Placental epithelial cell (primary cell): Measurements from ENCODE around the gene CD226. TPM values are rescaled to one million over a fixed set of nuclear protein-coding genes. Genes with fewer than 3 reads are reported as not detected.

ENCODE experiments used
- total RNA-seq: library from RNA; depleted of rRNA; stranded (reverse); fragments of >200 nt; gene quantifications from 2 replicates; pipeline ENCODE4 v1.2.3, GENCODE V29; 2012

CD226 gene
- total RNA-seq, result under 0.01 and 0.11 TPM in 2 replicates

DNA sequence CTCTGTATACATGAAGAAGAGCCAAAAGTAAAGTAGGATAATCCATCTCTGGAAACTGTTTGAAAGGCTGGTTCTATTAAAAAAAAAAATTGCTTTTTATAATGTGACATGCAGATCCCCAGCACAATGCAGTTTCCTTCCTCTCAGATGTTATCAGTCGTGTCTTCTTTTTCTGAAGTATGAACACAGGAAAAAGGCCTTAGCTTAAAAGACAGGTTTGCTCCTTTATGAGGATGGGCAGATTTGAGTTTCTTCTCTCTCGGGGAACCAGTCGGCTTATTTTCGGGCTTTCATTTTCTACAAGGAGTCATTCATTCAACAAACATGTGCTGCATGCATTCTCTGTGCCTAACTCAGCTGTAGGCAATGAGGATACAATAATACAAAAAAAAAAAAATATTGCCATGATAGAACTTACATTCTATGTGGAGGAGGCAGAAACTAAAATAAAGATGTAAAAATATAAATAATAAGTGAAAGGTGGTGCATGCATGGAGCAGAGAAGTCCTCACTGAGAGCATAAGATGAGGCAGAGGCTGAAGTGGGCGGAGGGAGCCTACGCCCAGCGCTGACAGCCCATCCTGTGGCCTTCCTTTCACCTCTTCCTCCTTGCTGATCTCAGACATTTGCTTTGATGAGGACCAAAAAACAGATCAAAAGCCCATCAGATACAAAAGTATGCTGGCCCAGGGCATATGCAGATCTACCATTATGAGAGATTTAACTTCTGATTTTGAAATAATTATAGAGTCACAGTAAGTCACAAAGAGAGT is at the start of gene CD226:
CD226 (minus strand) TSS at position 513 of the 773 bp plus-strand sequence; CDS start at position 46, 467 bp downstream.

